GM18873 (cell line): ENCODE data around the gene CDH13.

Experiments
- ATAC-seq: cut with Tn5 transposase; IDR thresholded peaks from one replicate; pipeline ENCODE4 v1.9.1; 2021; ENCODE audit warnings: mild to moderate bottlenecking, moderate library complexity, moderate number of reproducible peaks; ENCODE audit not compliant: unreplicated experiment, low FRiP score

Gene CDH13

DNA sequence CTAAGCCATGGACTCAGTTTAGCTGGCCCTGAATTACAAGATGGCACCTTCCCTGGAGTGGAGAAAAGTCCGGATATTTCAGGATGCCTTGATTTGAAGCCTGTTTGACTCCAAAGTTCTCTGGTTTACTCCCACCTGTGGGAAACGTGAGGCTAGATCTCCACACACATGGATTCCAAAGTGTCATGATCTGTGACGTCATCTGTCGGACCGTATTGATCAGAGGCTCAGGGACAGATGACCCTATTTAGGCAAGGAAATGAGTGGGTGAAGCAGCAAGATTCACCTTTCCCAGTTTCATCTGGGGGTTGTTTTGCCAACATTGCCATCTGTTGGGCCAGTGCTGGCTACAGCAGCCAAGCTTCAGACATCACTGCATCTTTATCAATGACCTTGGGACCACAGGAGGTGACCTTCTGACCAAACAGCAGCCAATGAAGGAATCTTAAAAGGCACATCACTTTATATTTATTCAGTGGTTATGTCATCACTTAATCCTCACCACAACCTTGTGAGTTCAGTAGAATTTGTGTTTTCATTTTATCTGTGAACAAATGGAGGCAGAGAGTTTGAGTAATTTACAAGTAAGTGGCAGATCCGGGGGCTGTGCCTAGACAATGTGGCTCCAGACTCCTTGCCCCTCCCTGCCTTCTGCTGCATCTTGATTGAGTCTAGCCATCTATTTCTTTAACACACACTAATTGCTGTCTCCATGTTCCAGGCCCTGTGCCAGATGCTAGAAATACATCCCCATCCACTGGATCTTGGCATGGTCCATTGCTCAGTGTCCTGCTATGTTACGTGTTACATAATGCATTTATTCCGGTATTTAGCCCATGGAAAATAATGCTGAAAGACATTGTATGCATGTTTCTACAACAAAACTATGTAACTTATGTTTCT lies 1.5 kb upstream of the CDH13 start:
- no peak for ATAC-seq

DNA sequence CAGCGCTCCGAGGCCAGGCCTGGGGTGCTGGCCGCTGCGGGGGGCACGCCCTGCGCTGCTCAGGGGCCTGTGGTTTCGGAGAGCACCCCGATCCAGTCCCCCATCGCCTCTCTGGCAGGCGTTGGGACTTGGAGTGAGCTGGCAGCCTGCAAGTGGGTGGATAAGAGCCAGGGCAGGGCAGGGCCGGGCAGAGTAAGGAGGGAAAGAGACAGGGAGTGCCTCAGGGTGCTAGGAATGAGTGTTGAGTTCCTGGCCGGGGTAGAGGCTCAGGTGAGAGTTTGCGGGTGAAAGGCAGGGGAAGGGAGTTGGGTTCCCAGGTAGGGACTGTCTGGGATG lies 1.3 kb downstream of the CDH13 start:
- no peak for ATAC-seq

DNA sequence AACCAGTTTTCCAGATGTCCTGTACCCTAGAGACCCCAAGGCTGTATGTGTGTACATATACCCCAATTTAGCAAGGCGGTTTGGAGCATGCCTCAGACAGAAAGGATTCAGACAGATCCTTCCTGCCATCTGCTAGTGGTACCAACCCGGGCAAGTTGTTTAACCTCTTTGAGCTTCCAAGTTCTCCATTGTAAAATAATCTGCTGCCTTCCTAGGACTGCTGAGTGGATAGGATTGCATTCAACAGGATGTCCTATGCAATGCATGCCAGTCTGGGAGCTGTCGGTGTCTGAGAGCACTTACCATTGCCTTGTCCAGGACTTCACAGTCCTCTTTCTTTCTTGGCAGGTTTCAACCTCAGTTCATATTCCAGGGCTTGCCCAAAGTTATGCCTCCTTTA lies 1.9 kb downstream of the CDH13 start:
- ATAC-seq, result no peak

DNA sequence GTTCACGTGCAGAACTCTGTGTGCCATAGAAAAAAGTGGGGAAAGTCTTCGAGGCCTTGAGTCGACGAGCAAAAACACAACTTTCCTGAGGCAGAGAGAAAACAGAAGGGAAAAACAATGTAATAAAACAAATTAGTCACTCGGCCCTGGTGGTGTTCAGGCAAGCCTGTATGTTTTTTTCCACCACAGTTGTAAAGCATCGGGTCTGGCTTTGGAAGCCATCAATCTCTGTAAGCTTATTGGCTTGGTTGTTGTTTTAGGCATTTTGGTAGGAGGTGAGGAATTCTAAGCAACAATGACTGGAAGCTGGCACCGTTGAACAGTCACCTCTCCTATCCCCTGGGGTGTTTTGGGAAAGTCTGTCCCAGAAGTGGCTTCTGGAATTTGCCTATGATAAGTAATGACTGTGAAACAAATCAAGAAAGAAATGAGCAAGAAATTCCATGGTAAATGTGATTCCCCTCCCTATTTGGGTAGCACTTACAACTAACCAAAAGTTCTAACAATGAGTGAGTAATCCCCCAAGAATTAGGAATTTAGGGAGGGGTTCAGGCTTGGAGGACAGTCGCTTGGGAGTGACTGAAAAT lies 2.8 kb downstream of the CDH13 start:
- no peak for ATAC-seq

DNA sequence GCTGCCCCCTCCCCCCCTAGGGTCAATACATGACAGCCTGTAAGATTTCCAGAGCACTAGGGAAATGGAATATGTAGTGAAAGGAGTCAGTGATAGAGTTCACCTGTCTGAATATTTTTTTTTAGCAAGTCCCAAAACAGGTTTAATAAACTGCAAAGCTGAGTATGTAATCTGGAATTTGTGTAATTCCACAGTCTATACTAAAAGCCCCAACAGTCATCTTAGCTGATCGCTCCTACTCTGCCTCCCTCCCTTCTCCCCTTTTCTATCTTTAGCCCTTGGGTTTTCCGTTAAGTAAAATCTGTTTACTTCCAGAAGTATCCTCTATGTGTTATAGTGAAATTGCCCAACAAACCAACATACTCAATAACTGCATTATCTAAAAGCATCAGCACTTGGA lies 3.5 kb downstream of the CDH13 start:
- ATAC-seq, result no peak

DNA sequence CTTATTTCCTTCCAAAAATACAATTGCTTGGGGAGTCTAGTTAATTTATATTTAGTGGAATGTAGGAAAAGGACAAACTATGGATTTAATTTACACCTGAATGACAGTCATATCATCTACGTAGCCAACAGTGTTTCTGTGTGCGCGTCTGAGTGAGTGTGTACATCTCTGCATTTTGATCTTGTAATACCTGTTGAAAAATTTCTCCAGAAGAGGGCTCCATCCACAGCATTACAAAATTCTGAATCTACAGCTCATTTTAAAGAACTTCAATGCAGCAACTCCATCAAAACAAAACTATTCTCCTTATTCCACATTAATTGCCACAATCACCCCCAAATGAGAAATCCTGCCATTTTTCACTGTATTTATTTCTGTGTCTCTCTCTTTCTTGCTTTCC lies 3.9 kb downstream of the CDH13 start:
- no peak for ATAC-seq

DNA sequence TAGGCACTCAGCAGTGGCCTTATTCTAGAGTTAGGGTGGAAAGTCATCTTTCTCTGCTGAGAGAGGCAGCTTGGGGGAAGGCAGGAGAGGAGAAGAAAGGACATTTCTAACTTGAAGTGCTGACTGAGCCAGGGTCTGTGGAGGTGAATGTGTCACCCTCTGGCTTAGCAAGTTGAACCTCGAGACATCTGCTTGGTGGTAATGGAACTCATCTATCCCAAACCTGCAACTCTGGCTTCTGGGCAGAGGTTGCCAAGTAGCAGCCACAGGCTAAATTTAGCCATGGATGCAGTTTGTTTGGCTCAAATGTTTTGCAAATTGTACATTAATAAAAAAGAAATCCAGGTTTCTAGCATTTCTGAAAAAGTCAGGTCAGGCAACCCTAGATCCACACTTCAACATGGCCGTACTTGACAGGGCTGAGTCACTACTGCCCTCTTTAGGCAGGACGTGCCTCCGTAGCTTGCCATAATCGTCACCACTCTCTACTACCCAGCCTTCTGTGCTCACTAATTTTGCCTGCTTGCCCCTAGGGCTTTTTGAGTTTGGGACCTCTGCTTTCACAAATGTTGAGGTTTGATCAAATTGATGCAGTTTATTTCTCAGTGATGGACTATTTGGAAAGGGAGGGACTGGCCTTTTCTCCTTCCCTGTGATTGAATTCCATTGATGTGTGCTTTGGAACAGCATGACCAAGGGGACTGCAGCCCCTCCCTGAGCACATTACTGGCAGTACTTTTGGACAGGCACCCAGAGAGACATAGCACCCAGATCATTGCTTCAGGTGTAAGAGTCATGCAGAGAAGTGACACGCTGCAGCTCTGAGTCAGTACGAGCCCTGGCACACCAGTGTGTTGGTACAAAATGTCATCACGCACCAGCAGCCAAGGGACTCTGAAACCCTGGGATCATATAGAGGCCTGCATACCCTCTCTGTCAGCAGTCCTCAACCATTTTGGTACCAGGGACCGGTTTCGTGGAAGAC lies 5.2 kb downstream of the CDH13 start:
- no peak for ATAC-seq

DNA sequence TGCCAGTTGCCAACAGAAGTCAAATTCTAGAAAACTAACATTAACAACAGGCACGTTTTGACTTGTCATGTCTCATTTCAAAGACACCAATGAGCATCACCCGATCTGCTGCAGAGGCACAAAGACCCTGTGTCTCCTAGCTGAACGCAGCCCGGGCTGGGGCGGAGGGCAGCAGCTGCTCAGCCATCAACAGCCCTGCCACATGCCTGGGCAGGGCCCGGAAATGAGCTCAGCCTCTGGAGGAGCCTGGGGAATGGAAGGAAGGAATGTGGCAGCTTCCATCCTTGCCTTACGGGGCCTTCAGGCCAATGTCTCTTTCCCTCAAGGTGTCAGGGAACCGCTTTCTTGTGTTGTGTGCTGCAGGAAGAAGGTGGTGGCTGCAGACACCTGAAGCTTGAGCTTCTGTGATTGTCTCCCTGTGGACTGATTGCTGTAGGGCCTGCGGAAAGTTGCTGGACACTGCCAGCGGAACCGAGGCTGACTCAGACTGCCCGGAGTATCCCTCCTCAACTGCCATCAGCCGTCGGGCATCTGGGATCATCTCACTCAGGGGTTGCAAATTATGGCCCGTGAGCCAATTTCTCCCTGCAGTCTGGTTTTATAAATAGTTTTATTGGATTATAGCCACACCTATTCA lies 7.3 kb downstream of the CDH13 start:
- no peak for ATAC-seq

DNA sequence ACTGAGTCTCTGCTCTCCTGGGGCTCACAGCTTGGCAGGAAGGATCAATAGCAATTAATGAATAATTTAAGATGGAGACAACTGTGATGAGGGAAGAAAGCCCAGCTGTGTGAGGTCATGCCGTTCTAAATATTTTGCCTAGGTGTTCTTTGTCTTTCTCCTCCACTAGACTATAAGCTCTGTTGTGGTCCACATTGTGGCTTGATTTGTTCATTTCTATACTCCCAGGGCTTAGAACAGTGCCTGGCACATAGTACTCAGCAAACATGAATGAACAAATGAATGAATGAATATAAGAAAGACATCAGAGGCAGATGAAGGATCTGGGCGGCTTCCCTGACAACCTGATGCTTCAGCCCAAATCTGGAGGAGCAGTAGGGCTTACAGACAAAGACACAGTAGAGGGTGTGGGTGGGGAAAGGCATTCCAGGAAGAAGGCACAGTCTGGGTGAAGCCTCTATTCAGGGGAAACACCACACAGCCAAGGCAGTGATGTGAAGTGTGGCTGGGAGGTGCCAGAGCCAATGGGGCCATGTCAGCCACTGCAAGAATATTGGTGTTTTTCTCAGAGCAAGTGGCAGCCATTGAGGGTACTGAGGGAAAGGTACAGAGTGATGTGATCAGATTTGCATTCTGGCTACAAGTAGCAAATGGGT lies 8.3 kb downstream of the CDH13 start:
- no peak for ATAC-seq

DNA sequence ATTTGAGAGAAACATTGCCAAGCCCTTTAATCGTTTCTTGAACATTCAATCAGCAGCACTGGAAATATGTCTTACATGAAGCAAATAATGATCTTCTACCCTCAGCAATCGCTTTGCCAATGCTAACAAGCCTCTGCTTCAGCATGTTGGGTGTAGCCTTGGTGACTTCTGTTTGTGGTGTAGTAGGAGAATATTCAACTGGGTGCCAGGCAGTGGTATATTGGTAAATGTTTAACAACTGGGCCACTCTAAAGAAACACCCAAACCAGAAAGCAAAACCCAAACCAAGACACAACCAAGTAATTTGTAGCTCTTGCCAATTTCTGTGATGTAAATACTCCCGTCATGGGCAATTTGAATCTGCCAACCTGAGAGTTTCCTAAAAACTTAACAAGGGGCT lies 9.7 kb downstream of the CDH13 start:
- ATAC-seq, result no peak

DNA sequence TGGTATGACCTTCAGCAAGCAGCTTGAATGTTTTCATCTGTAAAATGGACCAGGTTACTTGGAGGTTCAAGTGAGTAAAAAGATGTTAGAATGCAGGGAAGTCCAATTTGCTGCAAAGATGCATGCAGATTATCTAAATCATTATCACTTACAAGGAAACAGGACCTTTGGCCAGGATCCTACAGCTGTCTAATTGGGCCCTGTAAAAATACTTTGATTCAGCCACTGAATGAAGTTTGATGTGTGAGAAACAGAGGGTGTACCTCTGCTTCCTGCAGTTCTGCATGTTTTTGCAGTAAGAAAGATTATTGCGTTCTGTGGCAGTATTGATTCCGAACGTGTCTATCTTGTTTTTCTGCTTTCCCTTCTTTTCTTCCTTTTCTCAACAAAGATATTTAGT lies 10.2 kb downstream of the CDH13 start:
- ATAC-seq, result no peak

DNA sequence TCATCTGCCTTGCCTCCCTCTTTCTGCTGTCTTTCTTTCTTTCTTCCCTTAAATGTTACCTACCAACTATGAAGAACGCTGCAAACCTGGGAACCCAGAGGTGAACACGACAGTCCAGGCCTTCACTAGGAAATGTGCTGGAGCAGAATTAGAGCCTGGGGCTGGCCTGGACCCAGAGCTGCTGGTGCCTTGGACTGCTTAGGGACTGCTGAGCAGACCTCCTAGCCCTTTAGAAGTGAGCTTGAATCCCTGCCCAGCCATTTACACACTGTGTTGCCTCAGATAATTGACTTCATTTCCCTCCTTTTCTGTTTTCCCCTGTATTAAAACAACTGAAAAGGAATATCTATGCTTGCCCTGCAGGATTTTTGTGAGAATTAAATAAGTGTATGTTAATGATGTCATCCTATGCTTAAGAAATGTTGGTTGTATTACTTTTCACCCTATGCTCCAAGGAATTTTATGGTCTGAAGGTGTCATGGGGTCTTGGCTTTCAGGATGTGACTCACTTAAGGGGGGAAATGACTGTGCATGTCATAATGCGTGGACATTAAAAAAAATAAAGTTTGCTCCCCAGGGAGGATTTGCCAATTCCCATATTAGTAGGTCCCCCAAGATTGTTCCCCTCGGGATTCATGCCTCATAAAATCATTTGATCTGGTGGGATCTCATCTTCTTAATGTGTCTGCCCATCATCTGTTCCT lies 11.5 kb downstream of the CDH13 start:
- ATAC-seq, result no peak

DNA sequence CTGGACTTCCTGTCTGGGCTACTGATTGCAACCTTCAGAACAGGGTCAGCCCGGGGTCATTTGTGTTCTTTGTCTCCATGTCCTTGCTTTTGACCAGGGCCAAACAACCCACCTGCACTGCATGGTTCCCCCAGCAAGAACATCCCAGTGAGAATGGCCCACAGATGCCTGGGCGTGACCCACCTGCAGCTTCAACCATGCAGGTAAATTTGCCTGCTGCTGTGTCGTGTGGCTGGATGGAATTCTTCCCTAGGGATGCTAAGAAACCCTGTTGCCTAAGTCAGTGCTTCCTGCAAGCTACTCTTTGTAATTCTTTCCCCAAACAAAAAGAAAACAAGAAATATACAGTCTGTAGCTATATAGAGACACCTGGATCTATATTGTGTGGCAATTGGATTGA lies 12.5 kb downstream of the CDH13 start:
- ATAC-seq, result no peak

DNA sequence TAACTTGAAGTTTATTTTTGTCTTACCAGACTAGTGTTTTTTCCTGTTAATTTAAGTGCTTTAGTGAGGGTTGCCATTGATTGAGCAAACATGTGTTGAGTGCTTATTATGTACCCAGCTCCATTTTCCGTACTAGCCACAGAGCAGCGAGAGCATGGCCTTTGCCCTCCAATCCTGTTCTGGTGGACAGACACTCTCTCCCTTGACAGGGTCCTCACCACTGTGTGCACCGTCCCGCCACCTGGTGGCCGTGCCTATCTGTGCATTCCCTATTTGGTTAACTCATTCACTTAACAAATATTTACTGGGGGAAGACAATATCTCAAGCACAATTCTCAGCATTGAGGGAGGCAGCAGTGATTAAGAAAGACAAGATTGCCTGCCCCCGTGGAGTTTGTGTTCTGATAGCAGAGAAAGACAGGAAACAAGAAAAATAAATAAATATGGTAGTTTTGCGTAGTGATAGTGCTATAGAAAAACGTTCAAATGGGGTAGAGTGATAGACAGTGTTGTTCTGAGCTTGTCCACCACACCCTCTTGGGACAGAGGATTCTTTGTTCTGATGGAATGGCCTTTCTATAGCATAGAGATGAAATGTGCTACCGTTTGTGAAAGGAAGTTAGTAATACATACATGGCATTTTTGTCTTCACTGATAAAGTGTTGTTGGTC lies 13.0 kb downstream of the CDH13 start:
- ATAC-seq, result no peak

DNA sequence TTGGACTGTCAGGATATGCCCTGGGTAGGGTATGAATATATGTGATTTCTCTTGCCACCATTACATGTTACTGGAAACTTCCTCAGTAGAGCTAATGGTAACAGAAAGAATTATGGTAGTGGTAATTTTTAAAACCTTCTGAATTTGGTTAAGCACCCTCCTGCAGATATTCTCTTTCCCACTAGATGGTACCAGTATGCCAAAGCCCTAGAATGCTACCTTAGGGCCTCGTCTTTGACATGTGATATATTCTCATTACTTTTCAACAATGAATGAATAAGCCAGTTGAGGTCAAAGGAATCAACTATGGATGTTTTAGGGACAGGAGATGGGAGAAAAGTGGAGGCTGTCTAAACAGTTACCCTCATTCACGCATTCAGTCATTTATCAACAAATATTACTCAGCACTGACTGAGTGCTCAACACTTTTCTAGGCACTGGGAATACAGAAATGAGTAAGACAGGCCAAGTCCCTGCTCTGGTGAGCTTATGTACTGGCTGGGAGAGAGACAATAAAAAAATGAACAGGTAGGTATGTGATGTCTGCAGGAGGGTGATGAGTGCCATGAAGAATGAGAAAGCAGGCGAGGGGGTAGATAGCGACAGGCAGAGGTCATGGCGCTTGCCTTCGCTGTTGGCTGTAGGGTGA lies 14.7 kb downstream of the CDH13 start:
- ATAC-seq, result no peak

DNA sequence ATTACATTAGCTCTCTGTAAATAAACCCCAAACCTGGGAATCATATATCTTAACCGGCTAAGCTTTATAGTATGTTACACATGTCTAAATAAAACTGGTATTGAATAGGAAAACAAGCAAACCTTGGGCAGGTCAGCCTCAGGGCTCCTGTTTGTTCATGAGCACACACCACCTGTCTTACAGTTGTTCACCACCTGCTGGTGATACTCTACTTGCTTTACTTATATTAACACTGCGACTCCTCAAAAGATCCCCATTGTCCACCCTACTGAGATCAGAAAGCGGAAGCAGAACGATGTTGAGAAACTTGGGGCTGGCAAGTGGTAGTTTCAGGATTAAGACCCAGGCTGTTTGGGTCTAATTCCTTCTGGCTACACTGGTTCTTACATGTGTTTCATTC lies 16.4 kb downstream of the CDH13 start:
- no peak for ATAC-seq

DNA sequence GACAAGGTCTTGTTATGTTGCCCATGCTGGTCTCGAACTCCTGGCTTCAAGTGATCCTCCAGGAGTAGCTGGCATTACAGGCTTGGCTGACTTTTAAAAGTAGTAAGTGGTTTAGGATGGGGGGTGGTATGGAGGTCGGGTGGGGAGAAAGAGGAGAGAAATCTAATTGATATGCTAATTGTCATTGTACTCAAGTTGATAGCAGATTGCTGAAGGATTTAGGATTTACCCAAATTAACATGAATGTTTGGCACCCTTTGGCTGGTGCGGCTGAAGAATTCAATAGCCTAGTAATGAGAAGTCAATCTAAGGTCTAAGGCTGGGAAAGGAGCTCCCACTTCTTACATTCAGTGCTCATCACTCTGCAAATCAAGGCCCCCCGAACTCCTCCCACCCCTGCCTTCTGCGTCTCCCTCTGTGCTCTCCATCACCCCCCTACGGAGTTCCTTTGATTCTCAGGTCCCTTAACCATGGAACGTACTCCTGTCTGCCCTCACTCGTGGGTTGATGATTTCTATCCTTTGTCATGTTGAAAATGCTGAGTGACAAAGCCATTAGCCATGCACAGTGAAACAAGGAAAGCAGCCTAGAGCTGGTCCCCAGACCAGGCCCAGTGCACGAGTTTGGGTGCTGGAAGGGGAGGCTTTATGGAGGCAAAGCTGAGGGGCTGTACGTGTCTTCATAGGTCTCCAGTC lies 17.3 kb downstream of the CDH13 start:
- ATAC-seq, result no peak

DNA sequence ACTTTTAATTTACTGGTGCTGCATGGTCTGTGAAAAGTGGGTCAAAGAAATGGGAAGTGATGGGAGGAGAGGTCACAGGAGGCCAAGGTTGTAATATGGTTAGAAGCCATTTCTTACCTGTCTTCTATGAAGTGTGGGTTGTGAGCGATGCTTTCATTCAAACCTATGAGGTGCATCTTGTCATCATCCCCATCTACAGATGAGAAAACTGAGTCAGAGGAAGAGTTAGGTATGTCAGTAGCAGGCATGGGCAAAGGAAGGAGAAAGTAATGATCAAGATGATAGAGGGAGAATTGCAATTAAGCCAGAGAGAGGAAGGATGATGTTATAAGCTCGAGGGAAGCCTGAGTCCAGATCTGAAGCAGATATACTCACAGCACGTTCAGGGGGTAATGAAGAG lies 19.7 kb downstream of the CDH13 start:
- no peak for ATAC-seq
